HL-60 (cell line): ENCODE measurements around the gene COL23A1.
A peak's percentile ranks its signal among the peaks of the same experiment; 100 is the strongest.

Experiments
- DNase-seq, 2 experiments: peaks; one replicate each; pipeline ENCODE4 v3.0.0-alpha.2; 2010 to 2020; ENCODE audit warnings: low read depth in 1 of 2, low spot score in 1 of 2
- H3K27ac ChIP-seq: fragments of 250-450 bp; sonication (Bioruptor Pico); replicated peaks from 2 replicates; pipeline ENCODE4 v1.5.1; 2020; ENCODE audit warnings: mild to moderate bottlenecking, moderate library complexity
- H3K27me3 ChIP-seq: fragments of 250-450 bp; sonication (Bioruptor Pico); 2 replicates; pipeline ENCODE4 v1.5.1; 2021; ENCODE audit warnings: mild to moderate bottlenecking, moderate library complexity; ENCODE audit not compliant: insufficient read depth, poor library complexity, severe bottlenecking
- H3K4me3 ChIP-seq: replicated peaks from 2 replicates; pipeline ENCODE4 v1.5.1; 2011; ENCODE audit warnings: mild to moderate bottlenecking, control low read depth, low read length; ENCODE audit not compliant: insufficient read depth
- CTCF ChIP-seq: IDR thresholded peaks from one replicate; pipeline ENCODE4 v1.5.1; 2011; ENCODE audit warnings: low read length, control low read depth, inconsistent platforms; ENCODE audit not compliant: insufficient read depth
- GABPA ChIP-seq: IDR thresholded peaks from 2 replicates; pipeline ENCODE4 v1.6.1; 2012; ENCODE audit warnings: low read depth
- POLR2AphosphoS5 ChIP-seq: IDR thresholded peaks from 2 replicates; pipeline ENCODE4 v1.6.1; 2012; ENCODE audit warnings: low read depth
- REST ChIP-seq: IDR thresholded peaks from 2 replicates; pipeline ENCODE4 v1.6.1; 2012; ENCODE audit warnings: low read depth; ENCODE audit not compliant: insufficient replicate concordance
- SPI1 ChIP-seq: IDR thresholded peaks from 2 replicates; pipeline ENCODE4 v1.6.1; 2012; ENCODE audit warnings: low read depth, mild to moderate bottlenecking, borderline replicate concordance

COL23A1 gene

GRCh38 chr5:178511172-178511571, 79.0 kb downstream of the COL23A1 start:
- no peak for DNase-seq
- peak overlapping the region; percentile 43 for H3K27ac ChIP-seq
- no peak for TF ChIP-seq REST
- TF ChIP-seq GABPA: no peak
- TF ChIP-seq SPI1: no peak
- no peak for TF ChIP-seq POLR2AphosphoS5
- H3K27me3 ChIP-seq: no peaks in the 10 kb centered on the region
- H3K4me3 ChIP-seq: no peak overlapping the region

- TF ChIP-seq CTCF (no peak), POLR2AphosphoS5 (no peak), GABPA (no peak), REST (no peak), SPI1 (no peak)
- no peak overlapping the region for H3K4me3 ChIP-seq
- no peak for DNase-seq
- no peaks in the 10 kb centered on the region for H3K27me3 ChIP-seq
- H3K27ac ChIP-seq: peak overlapping the region; percentile 94
Observed at GRCh38 chr5:178509491-178510057, 80.6 kb downstream of the COL23A1 start.

GRCh38 chr5:178507151-178507932, 82.9 kb downstream of the COL23A1 start:
- DNase-seq: peak; percentile 75 to 92
- Histone ChIP-seq H3K27ac (peak overlapping the region; percentile 94), H3K27me3 (no peaks in the 10 kb centered on the region), H3K4me3 (no peak overlapping the region)
- TF ChIP-seq POLR2AphosphoS5 (peak; percentile 85), REST (no peak), GABPA (no peak; the same call in 1 of the 2 replicates), CTCF (no peak), SPI1 (peak; percentile 45; the same call in 1 of the 2 replicates)
